Gastroesophageal sphincter (tissue), 4 donors: Measurements from ENCODE around the gene LRRC8C. TPM values are rescaled to one million over a fixed set of nuclear protein-coding genes. Genes with fewer than 3 reads are reported as not detected.
A peak's percentile ranks its signal among the peaks of the same experiment; 100 is the strongest.

Source experiments
- ATAC-seq: fragments of 150-250 bp; one replicate; pipeline ENCODE4 v1.9.1; 2016; ENCODE audit warnings: mild to moderate bottlenecking, moderate library complexity
- H3K27ac ChIP-seq, 4 donors: fragments of 200-600 bp; sonication (generic) in 3 of 4; 1 replicate in 3 of 4; 2 replicates in 1 of 4; pipeline ENCODE4 v1.5.1; 2016 to 2019
- H3K27me3 ChIP-seq: fragments of 200-600 bp; sonication (generic); one replicate; pipeline ENCODE4 v1.5.1; 2019
- H3K36me3 ChIP-seq, 2 donors: fragments of 200-600 bp; sonication (generic); one replicate each; pipeline ENCODE4 v1.5.1; 2019; ENCODE audit warnings: control low read depth in 1 of 2
- H3K4me1 ChIP-seq, 3 donors: fragments of 200-600 bp; sonication (generic); 1 replicate in 2 of 3; 2 replicates in 1 of 3; pipeline ENCODE4 v1.5.1; 2016 to 2019; ENCODE audit warnings: control low read depth in 2 of 3
- H3K4me3 ChIP-seq, 2 donors: fragments of 200-600 bp; sonication (generic); one replicate each; pipeline ENCODE4 v1.5.1; 2019; ENCODE audit warnings: mild to moderate bottlenecking in 1 of 2, moderate library complexity in 1 of 2
- H3K9me3 ChIP-seq, 3 donors: fragments of 200-600 bp; sonication (generic); one replicate each; pipeline ENCODE4 v1.5.1; 2017 to 2019; ENCODE audit warnings: control low read depth in 2 of 3
- CTCF ChIP-seq, 4 experiments: fragments of 200-600 bp in 2 of 4; fragments of 450-650 bp in 2 of 4; sonication (generic) in 1 of 4; IDR thresholded peaks; one replicate each; pipeline ENCODE4 v1.5.1; 2017 to 2019; ENCODE audit warnings: antibody characterized with exemption in 4 of 4, mild to moderate bottlenecking in 2 of 4, moderate library complexity in 2 of 4
- EP300 ChIP-seq: sonication (generic); formaldehyde crosslinking; IDR thresholded peaks from one replicate; pipeline ENCODE4 v1.6.1; 2017; ENCODE audit warnings: antibody characterized with exemption, mild to moderate bottlenecking
- POLR2A ChIP-seq, 2 donors: fragments of 450-650 bp; IDR thresholded peaks; one replicate each; pipeline ENCODE4 v1.6.1; 2017; ENCODE audit warnings: antibody characterized with exemption in 2 of 2, mild to moderate bottlenecking in 2 of 2, moderate library complexity in 1 of 2
- POLR2AphosphoS5 ChIP-seq: sonication (generic); formaldehyde crosslinking; IDR thresholded peaks from one replicate; pipeline ENCODE4 v1.6.1; 2017; ENCODE audit warnings: antibody characterized with exemption
- WGBS, 2 donors: methylation state at CpG; one replicate each; pipeline ENCODE4 v1.1.5; 2018; ENCODE audit warnings: low coverage in 1 of 2; 5-methylcytosine and 5-hydroxymethylcytosine counted together
- total RNA-seq, 4 donors: library from RNA; depleted of rRNA; stranded (reverse); fragments of >200 nt; gene quantifications; one replicate each; pipeline ENCODE4 v1.1.0, GENCODE V29; 2016

The LRRC8C gene
- total RNA-seq, 4 donors from 2014 or later = 5.4 to 9.6 (median 6.2) TPM

GRCh38 chr1:89737985-89738510, 105.1 kb downstream of the LRRC8C start:
- H3K4me1 ChIP-seq = peaks cover 0 to 6% (median 3%) of the 10 kb centered on the region in 3 donors
- no peak for ATAC-seq
- TF ChIP-seq POLR2A (IDR thresholded peaks at IDR 0.05) (no peak), CTCF (IDR thresholded peaks at IDR 0.05) (no peak), POLR2AphosphoS5 (no peak), EP300 (no peak)
- WGBS, 2 donors = 90% methylated on average over 7 to 9 of the region's 10 CpGs
- no peak overlapping the region for H3K4me3 ChIP-seq
- H3K9me3 ChIP-seq = no peaks in the 10 kb centered on the region
- H3K27ac ChIP-seq = no peak overlapping the region
- H3K36me3 ChIP-seq = no peaks in the 10 kb centered on the region
- H3K27me3 ChIP-seq = no peaks in the 10 kb centered on the region

DNA sequence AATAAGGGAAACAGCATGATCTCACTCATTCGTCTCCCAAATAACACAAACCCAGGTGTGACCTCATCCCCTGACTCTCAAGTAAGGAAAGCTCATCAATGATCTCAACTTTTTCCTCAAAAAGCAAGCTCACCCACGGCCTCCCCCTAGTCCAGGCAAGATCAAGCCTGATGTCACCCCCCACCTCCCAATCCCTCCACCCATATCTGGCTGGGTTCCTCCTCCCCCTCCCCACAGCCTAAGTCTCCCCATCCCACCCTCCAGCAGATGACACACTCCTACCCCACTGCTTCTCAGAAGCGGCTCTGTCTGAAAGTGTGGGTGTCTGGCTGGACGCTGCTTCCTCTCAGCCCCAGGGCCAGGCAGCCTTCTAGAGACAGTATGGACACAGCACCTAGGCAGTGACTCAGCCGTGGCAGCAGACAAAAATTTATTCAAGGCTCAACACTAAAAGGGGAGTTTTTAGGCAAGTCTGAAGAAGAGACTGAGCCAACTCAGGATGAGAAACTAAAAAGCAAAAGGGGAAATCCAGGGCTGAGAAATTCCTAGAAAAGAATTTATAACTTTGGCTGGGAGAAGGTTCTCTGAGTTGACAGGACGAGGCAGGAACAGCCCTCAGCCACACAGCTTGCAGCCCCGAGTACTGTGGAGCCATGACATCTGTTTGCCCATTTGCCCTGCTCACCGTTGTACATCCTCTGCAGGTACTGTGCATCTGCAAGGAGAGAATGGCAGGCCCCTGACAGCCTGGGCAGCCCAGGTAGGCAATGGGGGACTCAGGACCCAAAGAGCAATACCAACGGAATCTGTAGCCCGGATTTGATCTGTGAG, 106.3 kb downstream of the LRRC8C start:
- H3K27ac ChIP-seq = no peak overlapping the region
- no peaks in the 10 kb centered on the region for H3K9me3 ChIP-seq
- H3K36me3 ChIP-seq = no peaks in the 10 kb centered on the region
- no peaks in the 10 kb centered on the region for H3K27me3 ChIP-seq
- no peak overlapping the region for H3K4me3 ChIP-seq
- WGBS, 2 donors = 30 to 54% methylated on average over 3 to 8 of the region's 10 CpGs
- no peak for ATAC-seq
- no peak for TF ChIP-seq POLR2A (IDR thresholded peaks at IDR 0.05)
- TF ChIP-seq EP300 = no peak
- TF ChIP-seq POLR2AphosphoS5 = no peak
- TF ChIP-seq CTCF (IDR thresholded peaks at IDR 0.05) = no peak
- peaks cover 0 to 6% (median 3%) of the 10 kb centered on the region in 3 donors for H3K4me1 ChIP-seq

DNA sequence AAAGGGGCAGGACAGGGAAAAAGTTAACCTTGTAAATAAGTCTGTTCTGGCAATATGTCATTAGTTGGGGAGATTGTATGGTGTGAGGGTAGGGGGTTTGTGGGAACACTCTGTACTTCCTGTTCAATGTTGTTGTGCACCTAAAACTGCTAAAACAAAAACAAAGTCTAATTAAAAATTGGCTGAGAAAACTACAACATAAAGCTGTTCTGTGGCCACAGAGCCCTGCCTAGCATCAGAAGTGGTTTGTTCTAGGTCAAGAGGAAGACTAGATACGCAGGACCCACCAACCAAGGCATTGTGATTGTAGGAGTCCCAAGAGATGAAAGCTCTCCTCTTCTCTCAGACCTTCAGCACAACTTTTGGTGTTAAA, 106.9 kb downstream of the LRRC8C start:
- TF ChIP-seq POLR2AphosphoS5 = no peak
- TF ChIP-seq EP300 = no peak
- no peak for TF ChIP-seq CTCF (IDR thresholded peaks at IDR 0.05)
- no peak for TF ChIP-seq POLR2A (IDR thresholded peaks at IDR 0.05)
- no peaks in the 10 kb centered on the region for H3K27me3 ChIP-seq
- H3K4me1 ChIP-seq = peaks cover 0 to 6% (median 3%) of the 10 kb centered on the region in 3 donors
- H3K27ac ChIP-seq = no peak overlapping the region
- no peak overlapping the region for H3K4me3 ChIP-seq
- no peaks in the 10 kb centered on the region for H3K9me3 ChIP-seq
- H3K36me3 ChIP-seq = no peaks in the 10 kb centered on the region
- ATAC-seq = no peak
- whole genome bisulfite sequencing, 2 donors = 75 to 80% methylated on average over 1 of the region's 1 CpG

- Histone ChIP-seq H3K9me3 (no peaks in the 10 kb centered on the region), H3K4me3 (no peak overlapping the region), H3K27me3 (no peaks in the 10 kb centered on the region), H3K4me1 (no peaks in the 10 kb centered on the region), H3K27ac (no peak overlapping the region), H3K36me3 (no peaks in the 10 kb centered on the region)
- TF ChIP-seq CTCF (IDR thresholded peaks at IDR 0.05) (no peak), POLR2AphosphoS5 (peak; percentile 60)
- 74 to 82% methylated on average over 4 of the region's 4 CpGs for WGBS, 2 donors
- ATAC-seq = no peak
Measured at GRCh38 chr1:89743788-89744187, 110.9 kb downstream of the LRRC8C start.
